ENCODE data around the gene NRIP3.

The NRIP3 gene

DNA sequence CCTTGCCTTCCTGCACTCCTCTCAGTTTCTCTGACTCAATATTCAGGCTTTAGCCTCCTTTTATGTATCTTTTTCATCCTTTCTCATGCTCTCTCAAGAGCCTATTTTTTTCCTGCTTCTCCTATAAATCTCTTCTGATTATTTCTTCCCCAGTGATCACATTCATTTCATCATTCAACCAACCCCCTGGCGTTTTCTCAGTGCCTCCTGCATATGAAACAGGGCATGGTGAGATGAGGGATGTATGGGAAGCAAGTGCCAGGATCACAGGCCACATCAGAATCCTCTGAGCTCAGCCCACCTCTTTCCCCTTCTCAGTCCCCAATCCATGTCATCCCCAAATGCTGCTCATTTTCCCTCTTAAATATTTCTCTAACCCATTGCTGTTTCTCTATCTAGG is 38.7 kb upstream of the NRIP3 start:
- DNase-seq (ENCODE audit: low read depth): no peak
- no peak for TF ChIP-seq POLR2A (IDR thresholded peaks at IDR 0.05; ENCODE audit: extremely low read depth, insufficient read length)
- TF ChIP-seq, protein P1, sequence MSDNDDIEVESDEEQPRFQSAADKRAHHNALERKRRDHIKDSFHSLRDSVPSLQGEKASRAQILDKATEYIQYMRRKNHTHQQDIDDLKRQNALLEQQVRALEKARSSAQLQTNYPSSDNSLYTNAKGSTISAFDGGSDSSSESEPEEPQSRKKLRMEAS (IDR thresholded peaks at IDR 0.05; ENCODE audit: low read depth, low read length): no peak
- no peak for TF ChIP-seq MYC (IDR thresholded peaks at IDR 0.05; ENCODE audit: low read depth, low read length)
- TF ChIP-seq, protein P2, sequence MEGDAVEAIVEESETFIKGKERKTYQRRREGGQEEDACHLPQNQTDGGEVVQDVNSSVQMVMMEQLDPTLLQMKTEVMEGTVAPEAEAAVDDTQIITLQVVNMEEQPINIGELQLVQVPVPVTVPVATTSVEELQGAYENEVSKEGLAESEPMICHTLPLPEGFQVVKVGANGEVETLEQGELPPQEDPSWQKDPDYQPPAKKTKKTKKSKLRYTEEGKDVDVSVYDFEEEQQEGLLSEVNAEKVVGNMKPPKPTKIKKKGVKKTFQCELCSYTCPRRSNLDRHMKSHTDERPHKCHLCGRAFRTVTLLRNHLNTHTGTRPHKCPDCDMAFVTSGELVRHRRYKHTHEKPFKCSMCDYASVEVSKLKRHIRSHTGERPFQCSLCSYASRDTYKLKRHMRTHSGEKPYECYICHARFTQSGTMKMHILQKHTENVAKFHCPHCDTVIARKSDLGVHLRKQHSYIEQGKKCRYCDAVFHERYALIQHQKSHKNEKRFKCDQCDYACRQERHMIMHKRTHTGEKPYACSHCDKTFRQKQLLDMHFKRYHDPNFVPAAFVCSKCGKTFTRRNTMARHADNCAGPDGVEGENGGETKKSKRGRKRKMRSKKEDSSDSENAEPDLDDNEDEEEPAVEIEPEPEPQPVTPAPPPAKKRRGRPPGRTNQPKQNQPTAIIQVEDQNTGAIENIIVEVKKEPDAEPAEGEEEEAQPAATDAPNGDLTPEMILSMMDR (IDR thresholded peaks at IDR 0.05; ENCODE audit: low read depth, low read length): no peak
- no peak overlapping the region for H3K4me3 ChIP-seq (ENCODE audit: low read depth, low read length)

DNA sequence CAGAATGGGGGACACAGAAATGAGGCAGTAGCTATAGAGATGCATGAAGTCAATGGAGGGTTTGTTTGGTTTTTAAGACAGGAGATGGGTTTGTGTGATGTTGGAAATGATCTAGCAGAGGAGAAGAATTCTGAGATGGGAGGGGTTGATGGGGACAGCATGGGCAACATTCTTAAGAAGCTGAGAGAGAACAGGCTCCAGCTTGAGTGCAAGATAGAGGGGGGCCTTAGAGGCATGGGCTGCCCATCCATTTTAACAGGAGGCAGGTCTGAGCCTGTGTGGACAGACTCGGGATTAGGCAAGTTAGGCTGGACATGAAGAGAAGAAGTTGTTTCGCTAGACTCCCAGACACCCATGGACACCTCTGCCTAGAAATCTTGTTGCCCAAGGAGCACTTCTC is 37.9 kb upstream of the NRIP3 start:
- TF ChIP-seq MYC (IDR thresholded peaks at IDR 0.05; ENCODE audit: low read depth, low read length) (no peak), POLR2A (IDR thresholded peaks at IDR 0.05; ENCODE audit: extremely low read depth, insufficient read length) (no peak)
- TF ChIP-seq, protein P2 (IDR thresholded peaks at IDR 0.05; ENCODE audit: low read depth, low read length): no peak
- no peak for DNase-seq (ENCODE audit: low read depth)

DNA sequence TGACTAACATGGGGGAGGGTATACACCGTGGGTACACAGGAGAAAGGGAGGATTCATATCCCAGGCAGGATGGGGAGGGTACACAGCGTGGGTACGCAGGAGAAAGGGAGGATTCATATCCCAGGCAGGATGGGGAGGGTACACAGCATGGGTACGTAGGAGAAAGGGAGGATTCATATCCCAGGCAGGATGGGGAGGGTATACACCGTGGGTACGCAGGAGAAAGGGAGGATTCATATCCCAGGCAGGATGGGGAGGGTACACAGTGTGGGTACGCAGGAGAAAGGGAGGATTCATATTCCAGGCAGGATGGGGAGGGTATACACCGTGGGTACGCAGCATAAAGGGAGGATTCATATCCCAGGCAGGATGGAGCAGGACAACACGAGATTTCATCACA is 36.6 kb upstream of the NRIP3 start:
- TF ChIP-seq POLR2A (IDR thresholded peaks at IDR 0.05; ENCODE audit: extremely low read depth, insufficient read length): no peak
- TF ChIP-seq, protein P2 (IDR thresholded peaks at IDR 0.05; ENCODE audit: low read depth, low read length): no peak
- TF ChIP-seq MYC (IDR thresholded peaks at IDR 0.05; ENCODE audit: low read depth, low read length): no peak
- TF ChIP-seq, protein P1 (IDR thresholded peaks at IDR 0.05; ENCODE audit: low read depth, low read length): no peak
- no peak overlapping the region for H3K4me3 ChIP-seq (ENCODE audit: low read depth, low read length)
- DNase-seq (ENCODE audit: low read depth): no peak

More for the DNA sequence above, 37.9 kb upstream of the NRIP3 start:
- H3K4me3 ChIP-seq (ENCODE audit: low read depth, low read length): no peak overlapping the region

DNA sequence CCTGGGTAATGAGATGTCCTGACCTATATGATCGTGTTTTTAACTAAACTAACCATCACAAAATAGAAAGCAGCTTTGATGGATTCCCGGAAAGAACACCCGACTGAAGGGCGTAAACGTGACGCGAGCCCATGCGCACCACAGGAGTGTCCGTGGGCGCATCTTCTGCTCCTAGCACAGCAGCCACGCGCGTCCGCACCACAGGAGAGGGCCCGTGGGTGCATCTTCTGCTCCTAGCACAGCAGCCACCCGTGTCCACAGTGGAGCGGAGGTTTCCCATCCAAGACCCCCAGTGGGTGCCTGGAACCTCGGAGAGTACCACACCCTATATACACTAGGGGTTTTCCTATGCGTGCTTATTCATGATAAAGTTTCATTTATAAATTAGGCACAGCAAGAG is 36.1 kb upstream of the NRIP3 start:
- TF ChIP-seq, protein P2 (IDR thresholded peaks at IDR 0.05; ENCODE audit: low read depth, low read length): no peak
- DNase-seq (ENCODE audit: low read depth): no peak
- no peak overlapping the region for H3K4me3 ChIP-seq (ENCODE audit: low read depth, low read length)

DNA sequence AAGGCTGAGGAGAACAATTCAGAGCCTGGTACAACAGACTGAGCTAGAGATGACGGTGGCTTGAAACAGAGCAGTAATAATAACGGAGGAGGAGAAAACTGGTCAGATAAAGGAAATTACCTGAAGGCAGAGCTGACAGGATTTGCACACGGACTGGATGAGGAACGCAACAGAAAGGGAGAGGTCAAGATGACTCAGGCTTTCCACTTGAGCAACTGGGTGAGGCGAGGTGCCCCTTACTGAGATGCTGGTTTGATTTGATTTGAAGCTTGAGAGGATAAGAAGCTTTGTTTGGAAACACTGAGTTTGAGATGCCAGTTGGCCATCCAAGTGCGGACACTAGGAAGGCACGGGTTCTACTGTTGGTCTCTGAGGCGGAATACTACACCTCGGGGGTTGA is 35.4 kb upstream of the NRIP3 start:
- TF ChIP-seq, protein P2 (IDR thresholded peaks at IDR 0.05; ENCODE audit: low read depth, low read length): no peak
- TF ChIP-seq MYC (IDR thresholded peaks at IDR 0.05; ENCODE audit: low read depth, low read length) (no peak), POLR2A (IDR thresholded peaks at IDR 0.05; ENCODE audit: extremely low read depth, insufficient read length) (no peak)
- TF ChIP-seq, protein P1 (IDR thresholded peaks at IDR 0.05; ENCODE audit: low read depth, low read length): no peak
- DNase-seq (ENCODE audit: low read depth): peak; percentile 40

DNA sequence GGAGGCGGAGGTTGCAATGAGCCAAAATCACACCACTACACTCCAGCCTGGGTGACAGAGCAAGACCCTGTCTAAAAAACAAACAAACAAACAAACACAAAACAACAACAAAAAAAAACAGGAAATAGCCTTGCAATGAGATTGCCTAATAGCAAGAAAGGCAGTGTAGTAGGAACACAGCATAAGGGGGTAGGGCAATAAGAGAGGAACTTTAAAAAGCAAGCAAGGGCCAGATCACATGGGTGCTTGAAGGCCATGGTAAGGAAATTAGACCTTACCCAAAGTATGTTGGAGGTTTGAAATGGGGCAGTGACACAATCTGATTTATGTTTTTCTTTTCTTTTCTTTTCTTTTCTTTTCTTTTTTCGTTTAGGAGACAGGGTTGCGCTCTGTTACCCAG is 34.7 kb upstream of the NRIP3 start:
- no peak overlapping the region for H3K4me3 ChIP-seq (ENCODE audit: low read depth, low read length)
- peak; percentile 7 for DNase-seq (ENCODE audit: low read depth)
- TF ChIP-seq, protein P1 (IDR thresholded peaks at IDR 0.05; ENCODE audit: low read depth, low read length): no peak
- TF ChIP-seq POLR2A (IDR thresholded peaks at IDR 0.05; ENCODE audit: extremely low read depth, insufficient read length) (no peak), MYC (IDR thresholded peaks at IDR 0.05; ENCODE audit: low read depth, low read length) (no peak)
- TF ChIP-seq, protein P2 (IDR thresholded peaks at IDR 0.05; ENCODE audit: low read depth, low read length): no peak

More for the DNA sequence above, 35.4 kb upstream of the NRIP3 start:
- H3K4me3 ChIP-seq (ENCODE audit: low read depth, low read length): no peak overlapping the region

Measured in NB4 (cell line).